ENCODE data around the gene PMS1. TPM values are rescaled to one million over a fixed set of nuclear protein-coding genes. Genes with fewer than 3 reads are reported as not detected.

Gene PMS1
- polyA plus RNA-seq, 1 experiment: 5.4 TPM

GRCh38 chr2:189862751-189863150 lies 78.5 kb downstream of the PMS1 start:
- H3K4me3 ChIP-seq (ENCODE audit: low read depth, low read length): no peak overlapping the region
- DNase-seq (ENCODE audit: low read depth): no peak
- no peaks in the 10 kb centered on the region; the same call in 1 of the 2 replicates for H3K36me3 ChIP-seq (ENCODE audit: control insufficient read depth, insufficient read depth, low read length)
- H3K27me3 ChIP-seq (ENCODE audit: control insufficient read depth, insufficient read depth, low read length): no peaks in the 10 kb centered on the region
- CTCF ChIA-PET: no interaction called here
- TF ChIP-seq CTCF (IDR thresholded peaks at IDR 0.05; ENCODE audit: insufficient read depth, low read depth, low read length): no peak
- POLR2A ChIA-PET: no interaction called here

GRCh38 chr2:189865826-189866225 lies 81.6 kb downstream of the PMS1 start:
- CTCF ChIA-PET: no interaction called here
- DNase-seq (ENCODE audit: low read depth): no peak

GRCh38 chr2:189866296-189866695 lies 82.0 kb downstream of the PMS1 start:
- ChIA-PET POLR2A (no interaction called here), CTCF (interaction anchor here (0.8 kb wide), 1 partner anchor 16 kb away, joined by 3 read pairs; no protein-coding TSS in a partner anchor)
- H3K27me3 ChIP-seq (ENCODE audit: control insufficient read depth, insufficient read depth, low read length): no peaks in the 10 kb centered on the region
- TF ChIP-seq CTCF (IDR thresholded peaks at IDR 0.05; ENCODE audit: insufficient read depth, low read depth, low read length): no peak
- DNase-seq (ENCODE audit: low read depth): peak; percentile 4
- H3K4me3 ChIP-seq (ENCODE audit: low read depth, low read length): no peak overlapping the region
- H3K36me3 ChIP-seq (ENCODE audit: control insufficient read depth, insufficient read depth, low read length): no peaks in the 10 kb centered on the region

More at GRCh38 chr2:189865826-189866225, 81.6 kb downstream of the PMS1 start:
- no peaks in the 10 kb centered on the region for H3K36me3 ChIP-seq (ENCODE audit: control insufficient read depth, insufficient read depth, low read length)
- no peak overlapping the region for H3K4me3 ChIP-seq (ENCODE audit: low read depth, low read length)
- TF ChIP-seq CTCF (IDR thresholded peaks at IDR 0.05; ENCODE audit: insufficient read depth, low read depth, low read length): no peak
- H3K27me3 ChIP-seq (ENCODE audit: control insufficient read depth, insufficient read depth, low read length): no peaks in the 10 kb centered on the region
- POLR2A ChIA-PET: no interaction called here

- no peak overlapping the region for H3K4me3 ChIP-seq (ENCODE audit: low read depth, low read length)
- no peaks in the 10 kb centered on the region for H3K27me3 ChIP-seq (ENCODE audit: control insufficient read depth, insufficient read depth, low read length)
- CTCF ChIA-PET: no interaction called here
- POLR2A ChIA-PET: no interaction called here
- DNase-seq (ENCODE audit: low read depth): no peak
- no peak for TF ChIP-seq CTCF (IDR thresholded peaks at IDR 0.05; ENCODE audit: insufficient read depth, low read depth, low read length)
- H3K36me3 ChIP-seq (ENCODE audit: control insufficient read depth, insufficient read depth, low read length): 0 out of 2 replicates have a peak, but pooled peaks cover 1% of the 10 kb centered on the region
Measured at GRCh38 chr2:189868896-189869295, 84.6 kb downstream of the PMS1 start.

GRCh38 chr2:189870381-189871085 lies 86.3 kb downstream of the PMS1 start:
- CTCF ChIA-PET: interaction anchor here (0.9 kb wide), 1 partner anchor 72 kb away, joined by 3 read pairs; no protein-coding TSS in a partner anchor
- DNase-seq (ENCODE audit: low read depth): no peak
- POLR2A ChIA-PET: no interaction called here
- TF ChIP-seq CTCF (IDR thresholded peaks at IDR 0.05; ENCODE audit: insufficient read depth, low read depth, low read length): no peak
- no peaks in the 10 kb centered on the region for H3K27me3 ChIP-seq (ENCODE audit: control insufficient read depth, insufficient read depth, low read length)
- 0 out of 2 replicates have a peak, but pooled peaks cover 1% of the 10 kb centered on the region for H3K36me3 ChIP-seq (ENCODE audit: control insufficient read depth, insufficient read depth, low read length)
- no peak overlapping the region for H3K4me3 ChIP-seq (ENCODE audit: low read depth, low read length)

Data from BJ (cell line).